Right lobe of liver (tissue), 6 donors: ENCODE measurements around the gene MED20. TPM values are rescaled to one million over a fixed set of nuclear protein-coding genes. Genes with fewer than 3 reads are reported as not detected.
"Not testable (repeated sequence)": the region's sequence is repeated elsewhere in the genome, so short reads cannot be mapped to it uniquely, and the experiment has no call there.

Source experiments
- ATAC-seq, 4 donors: fragments of 200-7000 bp; cut with Tn5 transposase; one replicate each; pipeline ENCODE4 v1.9.1; 2020; ENCODE audit warnings: mild to moderate bottlenecking in 4 of 4, moderate library complexity in 4 of 4
- DNase-seq, 3 donors: peaks; one replicate each; pipeline ENCODE4 v3.0.0-alpha.2; 2020
- H3K27ac ChIP-seq, 3 donors: fragments of 200-600 bp; one replicate each; pipeline ENCODE4 v1.8.0; 2022
- H3K27me3 ChIP-seq, 2 donors: fragments of 200-600 bp; one replicate each; pipeline ENCODE4 v1.8.0; 2022
- H3K36me3 ChIP-seq, 4 donors: fragments of 200-600 bp; sonication (generic) in 1 of 4; one replicate each; pipeline versions ENCODE4 v1.5.1 to v1.8.0; 2017 to 2022; ENCODE audit warnings: control low read depth in 1 of 4
- H3K4me1 ChIP-seq, 4 donors: fragments of 200-600 bp; sonication (generic) in 1 of 4; one replicate each; pipeline versions ENCODE4 v1.5.1 to v1.8.0; 2017 to 2022; ENCODE audit warnings: control low read depth in 1 of 4
- H3K4me3 ChIP-seq, 3 donors: fragments of 200-600 bp; one replicate each; pipeline ENCODE4 v1.8.0; 2022
- H3K9me3 ChIP-seq, 4 donors: fragments of 200-600 bp; sonication (generic) in 1 of 4; one replicate each; pipeline versions ENCODE4 v1.5.1 to v1.8.0; 2017 to 2022; ENCODE audit warnings: control low read depth in 1 of 4
- POLR2A ChIP-seq: fragments of 450-650 bp; IDR thresholded peaks from one replicate; pipeline ENCODE4 v1.6.1; 2017; ENCODE audit warnings: antibody characterized with exemption, mild to moderate bottlenecking
- WGBS: methylation state at CpG from one replicate; pipeline ENCODE4 v1.1.6; 2018; ENCODE audit warnings: low coverage, low lambda C conversion rate; ENCODE audit not compliant: insufficient coverage; ENCODE audit errors: missing lambda C conversion rate; 5-methylcytosine and 5-hydroxymethylcytosine counted together
- intact Hi-C, 2 donors: fragments of 100-400 bp; cut with DNase I; formaldehyde crosslinking; loops; one replicate each; pipeline versions ENCODE4 v1.11.2 to v1.14.1; 2022
- total RNA-seq, 6 experiments: library from RNA; depleted of rRNA in 2 of 6; stranded (reverse); fragments of >200 nt in 2 of 6; fragmentation: NEBNext Ultra II Directional in 3 of 6; extraction: Animal tissue kit (Norgen Biotek cat#: 25700) in 3 of 6; gene quantifications; one replicate each; pipeline versions ENCODE4 v1.1.0 to v1.2.4, GENCODE V29; 2016 to 2023
- TF ChIP-seq, protein P1 (sequence below), 4 donors: fragments of 200-600 bp in 3 of 4; fragments of 450-650 bp in 1 of 4; IDR thresholded peaks; one replicate each; pipeline versions ENCODE4 v1.5.1 to v1.8.0; 2016 to 2022; ENCODE audit warnings: antibody characterized with exemption in 4 of 4, mild to moderate bottlenecking in 2 of 4
- donor health status: DM: no; HTN: yes; CAD: no.
- donor health status: DM: no; HTN: no; CAD: no.
- donor health status: DM: no; HTN: no; CAD: no.
- donor health status: DM: no; HTN: yes; CAD: no.
- donor health status: DM: no; HTN: yes; CAD: no.

Gene MED20
- total RNA-seq, 6 experiments from 2014 or later: 7.2 to 10.8 (median 7.7) TPM

DNA sequence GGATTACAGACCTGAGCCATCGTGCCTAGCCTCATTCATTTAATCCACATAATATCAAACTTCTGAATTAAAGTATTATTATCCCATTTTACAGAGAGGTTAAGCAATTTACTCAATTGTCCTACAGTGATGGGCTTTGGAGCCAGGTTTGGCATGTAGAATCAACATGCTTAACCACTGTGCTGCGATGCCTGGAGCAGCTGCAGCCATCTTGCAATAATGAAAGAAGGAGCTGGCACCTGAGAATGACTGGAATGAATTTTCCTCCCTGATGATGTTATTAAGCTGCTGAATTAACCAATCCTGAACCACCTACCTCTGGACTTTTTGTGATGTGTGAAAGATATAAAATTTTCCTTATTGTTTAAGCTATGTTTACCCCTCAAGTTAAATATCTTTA lies 33.7 kb upstream of the MED20 start:
- Histone ChIP-seq H3K4me1 (no peaks in the 10 kb centered on the region), H3K4me3 (no peak overlapping the region), H3K27me3 (no peaks in the 10 kb centered on the region), H3K9me3 (no peaks in the 10 kb centered on the region), H3K36me3 (no peaks in the 10 kb centered on the region), H3K27ac (no peak overlapping the region)
- ATAC-seq (no peak), DNase-seq (no peak)
- intact Hi-C loops: no loop called here
- TF ChIP-seq, protein P1, sequence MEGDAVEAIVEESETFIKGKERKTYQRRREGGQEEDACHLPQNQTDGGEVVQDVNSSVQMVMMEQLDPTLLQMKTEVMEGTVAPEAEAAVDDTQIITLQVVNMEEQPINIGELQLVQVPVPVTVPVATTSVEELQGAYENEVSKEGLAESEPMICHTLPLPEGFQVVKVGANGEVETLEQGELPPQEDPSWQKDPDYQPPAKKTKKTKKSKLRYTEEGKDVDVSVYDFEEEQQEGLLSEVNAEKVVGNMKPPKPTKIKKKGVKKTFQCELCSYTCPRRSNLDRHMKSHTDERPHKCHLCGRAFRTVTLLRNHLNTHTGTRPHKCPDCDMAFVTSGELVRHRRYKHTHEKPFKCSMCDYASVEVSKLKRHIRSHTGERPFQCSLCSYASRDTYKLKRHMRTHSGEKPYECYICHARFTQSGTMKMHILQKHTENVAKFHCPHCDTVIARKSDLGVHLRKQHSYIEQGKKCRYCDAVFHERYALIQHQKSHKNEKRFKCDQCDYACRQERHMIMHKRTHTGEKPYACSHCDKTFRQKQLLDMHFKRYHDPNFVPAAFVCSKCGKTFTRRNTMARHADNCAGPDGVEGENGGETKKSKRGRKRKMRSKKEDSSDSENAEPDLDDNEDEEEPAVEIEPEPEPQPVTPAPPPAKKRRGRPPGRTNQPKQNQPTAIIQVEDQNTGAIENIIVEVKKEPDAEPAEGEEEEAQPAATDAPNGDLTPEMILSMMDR (IDR thresholded peaks at IDR 0.05): no peak
- no peak for TF ChIP-seq POLR2A
- WGBS: 71% methylated on average over 1 of the region's 2 CpGs

DNA sequence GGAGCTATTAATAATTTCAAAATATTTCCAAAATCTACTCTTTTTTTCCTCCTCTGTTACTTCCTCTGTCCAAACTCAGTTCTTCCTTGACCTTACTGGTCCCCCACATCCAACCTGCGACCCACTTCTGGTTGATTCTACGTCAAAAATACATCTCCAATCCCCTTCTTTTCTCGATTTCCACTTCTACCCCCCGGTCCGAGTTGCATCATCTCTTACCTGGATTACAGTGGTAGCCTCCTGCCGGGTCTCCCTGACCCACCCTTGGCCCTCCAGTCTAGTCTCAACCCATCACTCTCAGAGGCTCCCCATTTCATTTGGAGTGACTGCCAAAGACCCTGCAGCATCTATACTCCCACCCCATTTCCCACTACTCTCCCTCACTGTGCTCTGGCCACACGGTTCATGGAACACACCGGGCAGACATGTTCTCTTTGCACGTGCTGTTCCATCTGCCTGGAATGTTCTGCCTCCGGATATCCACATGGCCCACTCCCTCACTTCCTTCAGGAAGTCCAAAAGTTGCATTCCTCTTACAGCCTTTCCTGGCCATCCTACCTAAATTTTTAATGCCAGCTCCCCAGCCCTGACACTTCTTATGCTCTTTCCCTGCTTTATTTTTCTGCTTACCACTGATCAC lies 26.8 kb upstream of the MED20 start:
- no peak overlapping the region for H3K4me3 ChIP-seq
- H3K4me1 ChIP-seq: no peaks in the 10 kb centered on the region
- TF ChIP-seq POLR2A: no peak
- TF ChIP-seq, protein P1 (IDR thresholded peaks at IDR 0.05): no peak
- no peak overlapping the region for H3K27ac ChIP-seq
- no peak for DNase-seq
- peak in 1 of 4 donors; percentile 41 for ATAC-seq
- intact Hi-C loops: no loop called here
- H3K36me3 ChIP-seq: no peaks in the 10 kb centered on the region
- no peaks in the 10 kb centered on the region for H3K9me3 ChIP-seq
- WGBS: 70% methylated on average over 8 of the region's 10 CpGs
- no peaks in the 10 kb centered on the region for H3K27me3 ChIP-seq

DNA sequence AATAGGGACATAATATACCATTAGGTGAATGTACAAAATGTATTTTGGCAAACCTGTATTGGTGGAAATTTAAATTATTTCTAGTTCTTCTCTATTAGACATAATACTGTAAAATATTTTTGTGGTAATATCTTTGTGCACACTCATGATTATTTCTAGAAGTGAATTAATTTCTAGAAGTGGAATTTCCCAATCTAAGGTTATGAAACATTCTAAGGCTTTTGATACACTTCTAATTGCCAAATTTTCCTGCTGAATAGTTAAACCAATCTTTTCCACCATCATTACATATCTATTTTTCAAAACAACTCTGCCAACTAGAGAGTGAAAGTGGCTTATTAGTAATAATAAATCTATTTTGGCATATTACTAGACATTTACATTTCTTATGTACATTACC lies 22.5 kb upstream of the MED20 start:
- Histone ChIP-seq H3K4me3 (no peak overlapping the region), H3K4me1 (peaks cover 0 to 13% (median 0%) of the 10 kb centered on the region in 4 donors), H3K27ac (no peak overlapping the region), H3K36me3 (no peaks in the 10 kb centered on the region), H3K9me3 (no peaks in the 10 kb centered on the region), H3K27me3 (no peaks in the 10 kb centered on the region)
- TF ChIP-seq POLR2A: no peak
- TF ChIP-seq, protein P1 (IDR thresholded peaks at IDR 0.05): no peak
- DNase-seq (no peak), ATAC-seq (no peak)
- intact Hi-C loops: no loop called here

DNA sequence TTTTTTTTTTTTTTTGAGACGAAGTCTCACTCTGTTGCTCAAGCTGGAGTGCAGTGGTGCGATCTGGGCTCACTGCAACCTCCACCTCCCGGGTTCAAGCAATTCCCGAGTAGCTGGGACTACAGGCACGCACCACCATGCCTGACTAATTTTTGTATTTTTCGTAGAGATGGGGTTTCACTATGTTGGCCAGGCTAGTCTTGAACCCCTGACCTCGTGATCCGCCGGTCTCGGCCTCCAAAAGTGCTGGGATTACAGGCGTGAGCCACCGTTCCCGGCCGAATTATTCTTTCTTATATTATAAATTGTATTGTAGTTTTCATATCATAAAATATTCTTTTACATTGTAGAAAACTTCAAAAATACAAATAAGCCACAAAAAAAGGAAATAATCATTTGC lies 21.9 kb upstream of the MED20 start:
- ATAC-seq, H3K27me3 ChIP-seq, H3K36me3 ChIP-seq, H3K27ac ChIP-seq, DNase-seq, H3K4me3 ChIP-seq, intact Hi-C loops, H3K9me3 ChIP-seq: not testable (repeated sequence)
- peaks cover 0 to 13% (median 0%) of the 10 kb centered on the region in 4 donors for H3K4me1 ChIP-seq
- 89% methylated on average over 13 of the region's 14 CpGs for WGBS

DNA sequence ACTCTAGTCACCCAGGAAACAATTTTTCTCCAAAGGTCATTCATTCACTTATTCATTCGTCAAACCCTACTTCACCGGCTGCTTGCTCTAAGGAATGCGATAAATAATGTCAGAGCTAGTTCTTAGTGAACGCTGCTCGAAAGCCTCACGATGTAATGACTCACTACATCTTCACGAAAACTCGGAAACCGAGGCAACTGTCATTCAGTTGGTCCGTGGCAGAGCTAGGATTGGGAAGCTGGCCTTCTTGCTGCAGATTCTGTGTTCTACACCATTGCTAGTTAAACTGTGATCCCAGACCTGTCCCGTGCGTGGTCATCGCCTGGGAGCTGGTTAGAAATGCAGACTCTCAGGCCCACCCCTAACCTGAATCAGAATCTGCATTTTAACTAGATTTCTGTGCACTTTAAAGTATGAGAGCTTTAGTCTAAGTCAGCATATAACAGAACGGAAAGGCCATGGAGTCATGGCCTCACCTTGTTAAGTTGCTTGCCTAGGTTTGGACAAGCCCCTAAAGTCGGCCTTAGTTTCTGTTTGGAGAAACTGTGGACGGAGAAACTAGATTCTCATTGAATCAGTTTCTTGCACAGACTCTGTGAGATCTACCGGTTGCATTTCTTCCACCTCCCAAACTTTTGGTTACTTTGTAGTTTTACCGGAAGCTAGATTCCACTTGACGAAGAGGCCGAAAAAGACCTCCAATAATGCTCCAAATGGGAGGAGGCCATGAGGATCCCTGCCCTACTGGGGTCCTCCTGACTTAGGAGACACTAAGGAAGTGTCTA lies 21.3 kb upstream of the MED20 start:
- WGBS: 41% methylated on average over 17 of the region's 20 CpGs
- TF ChIP-seq, protein P1 (IDR thresholded peaks at IDR 0.05): no peak
- no peak for TF ChIP-seq POLR2A
- H3K36me3 ChIP-seq: no peaks in the 10 kb centered on the region
- H3K27me3 ChIP-seq: no peaks in the 10 kb centered on the region
- peaks cover 0 to 13% (median 0%) of the 10 kb centered on the region in 4 donors for H3K4me1 ChIP-seq
- H3K4me3 ChIP-seq: peak overlapping the region; percentile 89 to 95 (median 93)
- intact Hi-C loops: no loop called here
- DNase-seq (no peak), ATAC-seq (peak in 1 of 4 donors; percentile 10)
- H3K9me3 ChIP-seq: no peaks in the 10 kb centered on the region
- peak overlapping the region; percentile 11 to 59 (median 43) for H3K27ac ChIP-seq
